PC-9 (cell line): Measurements from ENCODE around the gene CACNG6. TPM values are rescaled to one million over a fixed set of nuclear protein-coding genes. Genes with fewer than 3 reads are reported as not detected.

Source experiments
- BruUV-seq: library from RNA; stranded (reverse); fragments of 400-500 nt; replicated peaks from 2 replicates; lab custom pipeline; 2021; lab: Mats Ljungman, UMichigan
- CTCF ChIA-PET: fragments of 300-600 bp; sonication (Branson Sonifier 250); formaldehyde crosslinking; loops from one replicate; lab custom pipeline; 2022; ENCODE audit warnings: antibody characterized with exemption; lab: Charles Lee
- POLR2A ChIA-PET: fragments of 300-600 bp; sonication (Branson Sonifier 250); formaldehyde crosslinking; loops from one replicate; lab custom pipeline; 2022; ENCODE audit warnings: antibody characterized with exemption; ENCODE audit not compliant: unreplicated experiment; lab: Charles Lee
- DNase-seq, 2 experiments: peaks; one replicate each; pipeline versions ENCODE4 v3.0.0 to v3.0.0-alpha.2; 2015 to 2022; ENCODE audit warnings: mixed read lengths in 1 of 2
- H2AFZ ChIP-seq: fragments of 200-600 bp; sonication (generic); 2 replicates; pipeline ENCODE4 v1.8.1; 2017; ENCODE audit warnings: antibody characterized with exemption
- H3F3A ChIP-seq: fragments of 200-600 bp; sonication (generic); 2 replicates; pipeline ENCODE4 v1.8.1; 2017; ENCODE audit warnings: antibody characterized with exemption, mild to moderate bottlenecking, low read depth; ENCODE audit not compliant: insufficient read depth
- H3K27ac ChIP-seq: fragments of 200-600 bp; sonication (generic); 2 replicates; pipeline ENCODE4 v1.6.1; 2016; ENCODE audit warnings: mixed run types
- H3K27me3 ChIP-seq: fragments of 200-600 bp; sonication (generic); 2 replicates; pipeline ENCODE4 v1.6.1; 2016; ENCODE audit warnings: low read depth, mixed run types; ENCODE audit not compliant: insufficient read depth
- H3K36me3 ChIP-seq: fragments of 200-600 bp; sonication (generic); 2 replicates; pipeline ENCODE4 v1.6.1; 2016; ENCODE audit warnings: low read depth, mixed run types
- H3K4me1 ChIP-seq: fragments of 200-600 bp; sonication (generic); replicated peaks from 2 replicates; pipeline ENCODE4 v1.6.1; 2016; ENCODE audit warnings: mixed run types; ENCODE audit not compliant: insufficient read depth
- H3K4me2 ChIP-seq: fragments of 200-600 bp; sonication (generic); 2 replicates; pipeline ENCODE4 v1.6.1; 2017; ENCODE audit warnings: mixed run types
- H3K4me3 ChIP-seq: fragments of 200-600 bp; sonication (generic); 2 replicates; pipeline ENCODE4 v1.6.1; 2016; ENCODE audit warnings: mixed run types
- H3K79me2 ChIP-seq: fragments of 200-600 bp; sonication (generic); 2 replicates; pipeline ENCODE4 v1.6.1; 2017; ENCODE audit warnings: low read depth, mixed run types
- H3K9me2 ChIP-seq: fragments of 200-600 bp; sonication (generic); 2 replicates; pipeline ENCODE4 v1.8.1; 2017; ENCODE audit warnings: mild to moderate bottlenecking; ENCODE audit not compliant: insufficient read depth
- H3K9me3 ChIP-seq: fragments of 200-600 bp; sonication (generic); 2 replicates; pipeline ENCODE4 v1.8.1; 2016; ENCODE audit warnings: low read depth; ENCODE audit not compliant: insufficient read depth
- H4K20me1 ChIP-seq: fragments of 200-600 bp; sonication (generic); 2 replicates; pipeline ENCODE4 v1.8.1; 2017; ENCODE audit not compliant: insufficient read depth
- CTCF ChIP-seq: fragments of 200-600 bp; sonication (generic); conservative IDR thresholded peaks from 2 replicates; pipeline ENCODE4 v1.6.1; 2017; ENCODE audit warnings: mixed run types, antibody characterized with exemption, mild to moderate bottlenecking, moderate library complexity
- EZH2 ChIP-seq: fragments of 200-600 bp; sonication (generic); IDR thresholded peaks from 2 replicates; pipeline ENCODE4 v1.8.0; 2017; ENCODE audit warnings: antibody characterized with exemption, low read depth
- intact Hi-C: fragments of 100-400 bp; cut with micrococcal nuclease; formaldehyde crosslinking; loops from one replicate; pipeline ENCODE4 v1.10.0; 2022; ENCODE audit not compliant: unreplicated experiment
- total RNA-seq: library from RNA; stranded (reverse); gene quantifications from 2 replicates; pipeline ENCODE4 v1.2.3, GENCODE V29; 2021

Gene CACNG6
- total RNA-seq, 1 experiment from 2014 or later: 11.5 TPM

- Histone ChIP-seq H3K9me2 (no peaks in the 10 kb centered on the region), H3K4me3 (peak overlapping the region; percentile 58), H3K36me3 (no peaks in the 10 kb centered on the region), H3K27me3 (no peaks in the 10 kb centered on the region), H3K4me1 (peaks cover 6% of the 10 kb centered on the region; the same call in 1 of the 2 replicates), H3K4me2 (peak overlapping the region; percentile 68), H3F3A (peaks cover 23% of the 10 kb centered on the region), H2AFZ (0 out of 2 replicates have a peak overlapping the region, but pooled peaks have one; percentile 52), H3K9me3 (no peaks in the 10 kb centered on the region), H3K27ac (0 out of 2 replicates have a peak overlapping the region, but pooled peaks have one; percentile 22), H3K79me2 (no peaks in the 10 kb centered on the region), H4K20me1 (no peaks in the 10 kb centered on the region)
- intact Hi-C loops: loop anchor here (5.0 kb wide), 1 partner anchor 87 kb away; no protein-coding TSS in a partner anchor
- no TSS peak for BruUV-seq
- POLR2A ChIA-PET: interaction anchor here (0.7 to 0.8 kb wide), 3 partner anchors 10 to 97 kb away, joined by 6 to 8 read pairs (median 7); partner anchors contain the start of gene PRKCG
- no peak for DNase-seq
- TF ChIP-seq CTCF (no peak), EZH2 (no peak)
- CTCF ChIA-PET: no interaction called here
Observed at GRCh38 chr19:53978975-53979801, 12.2 kb upstream of the CACNG6 start.

GRCh38 chr19:53980539-53981375 is 10.7 kb upstream of the CACNG6 start:
- peak; percentile 60 to 94 for DNase-seq
- CTCF ChIA-PET: interaction anchor here (0.6 to 1.6 kb wide), 7 partner anchors 40 to 580 kb away, joined by 3 to 8 read pairs (median 4); no protein-coding TSS in a partner anchor

More at GRCh38 chr19:53980539-53981375, 10.7 kb upstream of the CACNG6 start:
- Histone ChIP-seq H4K20me1 (no peaks in the 10 kb centered on the region), H3K27ac (peak overlapping the region; percentile 60), H2AFZ (no peak overlapping the region; the same call in 1 of the 2 replicates), H3K36me3 (no peaks in the 10 kb centered on the region), H3F3A (peaks cover 23% of the 10 kb centered on the region), H3K9me2 (no peaks in the 10 kb centered on the region), H3K27me3 (no peaks in the 10 kb centered on the region), H3K4me1 (peaks cover 6% of the 10 kb centered on the region; the same call in 1 of the 2 replicates), H3K4me2 (peak overlapping the region; percentile 72), H3K9me3 (no peaks in the 10 kb centered on the region), H3K79me2 (no peaks in the 10 kb centered on the region), H3K4me3 (peak overlapping the region; percentile 42; the same call in 1 of the 2 replicates)
- TF ChIP-seq CTCF (0 out of 2 replicates have a peak, but pooled peaks have one; percentile 29), EZH2 (no peak)
- POLR2A ChIA-PET: interaction anchor here (0.6 to 1.7 kb wide), 8 partner anchors 10 to 483 kb away, joined by 3 to 49 read pairs (median 4); partner anchors contain the start of genes CNOT3, LENG9 and MYADM
- intact Hi-C loops: loop anchor here (1.0 to 2.0 kb wide), 4 partner anchors 40 to 156 kb away; partner anchors contain the start of genes CNOT3 and MYADM
- BruUV-seq: TSS peak; percentile 29
